ENCODE data around the gene IL2RA. TPM values are rescaled to one million over a fixed set of nuclear protein-coding genes. Genes with fewer than 3 reads are reported as not detected.

The IL2RA gene
- total and polyA plus RNA-seq, 2 donors (not counting 1 experiment from before 2014, with no cell fraction given): 7.2 to 56.7 TPM

- H3K27me3 ChIP-seq (replicated peaks in 1 of 4; ENCODE audit: control extremely low read depth in 1 of 4, control insufficient read depth in 3 of 4, insufficient read depth in 4 of 4, low read length in 3 of 4): no peaks in the 10 kb centered on the region
- POLR2A ChIA-PET: interaction anchor here (2.4 to 4.4 kb wide), 3 partner anchors 14 to 34 kb away, joined by 9 to 43 read pairs (median 28); no protein-coding TSS in a partner anchor
- peak overlapping the region; percentile 92 for H3K27ac ChIP-seq (ENCODE audit: low read length in 2 of 2)
- H3K36me3 ChIP-seq (replicated peaks in 1 of 2; ENCODE audit: control extremely low read depth in 1 of 2, control insufficient read depth in 1 of 2, extremely low read depth in 1 of 2, insufficient read depth in 2 of 2, low read length in 1 of 2): no peaks in the 10 kb centered on the region
- CTCF ChIA-PET: interaction anchor here (1.1 to 12.5 kb wide), 7 partner anchors 9 to 38 kb away, joined by 4 to 186 read pairs (median 25); partner anchors contain the start of gene IL2RA
- Mint-ChIP-seq H3K27me3 (no peaks in the 10 kb centered on the region), H3K27ac (peak overlapping the region; percentile 99), H3K9me3 (ENCODE audit: insufficient read depth) (no peaks in the 10 kb centered on the region), H3K4me3 (peak overlapping the region; percentile 84), H3K4me1 (peaks cover 88% of the 10 kb centered on the region)
- intact Hi-C loops (cut with micrococcal nuclease): loop anchor here (1.0 to 10.0 kb wide), 7 partner anchors 10 to 238 kb away; partner anchors contain the start of genes FBH1, GDI2 and IL2RA
- DNase-seq (peak; percentile 72), ATAC-seq (ENCODE audit: low read depth) (peak; percentile 44)
- no peaks in the 10 kb centered on the region for H4K20me1 ChIP-seq (ENCODE audit: control insufficient read depth, insufficient read depth, low read length, poor library complexity, severe bottlenecking)
- H2AFZ ChIP-seq (ENCODE audit: insufficient read depth, low read depth, low read length, poor library complexity, severe bottlenecking): peak overlapping the region; percentile 17
- TF ChIP-seq CTCF (IDR thresholded peaks at IDR 0.05) (no peak), EZH2 (IDR thresholded peaks at IDR 0.05; ENCODE audit: borderline replicate concordance, insufficient read depth, low read depth, low read length, poor library complexity, severe bottlenecking) (no peak)
- H3K4me1 ChIP-seq (ENCODE audit: control insufficient read depth in 2 of 2, insufficient read depth in 2 of 2, low read length in 2 of 2): peaks cover 79 to 86% of the 10 kb centered on the region in 2 donors
- peak overlapping the region; percentile 29 for H3K9ac ChIP-seq (ENCODE audit: low read length)
- H3K4me3 ChIP-seq (ENCODE audit: control extremely low read depth in 1 of 5, extremely low read depth in 1 of 5, insufficient read depth in 1 of 5, low read depth in 2 of 5, low read length in 4 of 5): peak overlapping the region in 2 of 5 experiments; percentile 27 to 42
- H3K4me2 ChIP-seq (replicated peaks; ENCODE audit: low read depth, low read length, poor library complexity, severe bottlenecking): peak overlapping the region; percentile 63
- 15% methylated on average over 12 of the region's 17 CpGs for WGBS (ENCODE audit: insufficient coverage)
- H3K9me3 ChIP-seq (ENCODE audit: control extremely low read depth in 1 of 3, control insufficient read depth in 2 of 3, insufficient read depth in 1 of 3, low read length in 2 of 3): no peaks in the 10 kb centered on the region
- peaks cover 4% of the 10 kb centered on the region for H3K79me2 ChIP-seq (ENCODE audit: control insufficient read depth, insufficient read depth, low read length)
These were observed 9.6 kb downstream of the IL2RA start for GRCh38 chr10:6052247-6053221.
